Measurements from ENCODE around the gene NEDD4L.

NEDD4L gene

DNA sequence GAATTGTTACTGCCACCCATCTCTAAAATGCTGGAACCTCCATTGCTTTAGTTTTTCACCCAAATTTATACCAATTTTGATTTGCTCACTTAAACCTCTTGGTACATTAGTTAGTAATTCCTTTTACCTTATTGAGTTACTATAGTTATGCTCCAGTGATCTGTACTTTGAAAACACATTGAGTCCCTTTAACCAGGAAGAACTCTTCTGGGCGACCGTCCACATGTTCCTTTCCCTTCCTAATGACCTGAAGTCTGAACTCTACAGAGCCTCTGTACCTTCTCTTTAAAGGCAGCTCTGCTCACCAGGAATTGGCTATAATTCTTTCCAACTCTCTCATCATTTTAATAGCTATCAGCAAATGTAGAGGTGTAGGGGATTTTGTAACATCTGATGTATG, 290.0 kb downstream of the NEDD4L start:
- no peak for DNase-seq

DNA sequence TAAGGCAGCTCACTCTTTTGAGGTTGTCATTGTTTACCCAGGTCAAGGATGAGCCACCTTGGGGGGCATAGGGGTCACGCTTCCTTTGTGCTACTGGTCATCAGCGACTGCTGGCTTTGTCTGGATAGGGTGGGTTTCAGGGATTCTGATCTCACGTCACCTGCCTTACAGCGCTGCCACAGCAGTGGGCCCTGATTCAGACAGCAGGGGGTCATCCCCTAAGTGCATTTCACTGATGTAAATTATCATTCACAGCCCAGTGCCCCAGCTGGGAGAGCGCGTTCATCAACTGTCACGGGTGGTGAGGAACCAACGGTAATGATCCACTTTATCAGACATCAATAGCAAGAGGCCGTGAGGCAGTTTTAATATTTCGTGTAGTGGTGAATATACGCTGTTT, 291.2 kb downstream of the NEDD4L start:
- no peak for DNase-seq

DNA sequence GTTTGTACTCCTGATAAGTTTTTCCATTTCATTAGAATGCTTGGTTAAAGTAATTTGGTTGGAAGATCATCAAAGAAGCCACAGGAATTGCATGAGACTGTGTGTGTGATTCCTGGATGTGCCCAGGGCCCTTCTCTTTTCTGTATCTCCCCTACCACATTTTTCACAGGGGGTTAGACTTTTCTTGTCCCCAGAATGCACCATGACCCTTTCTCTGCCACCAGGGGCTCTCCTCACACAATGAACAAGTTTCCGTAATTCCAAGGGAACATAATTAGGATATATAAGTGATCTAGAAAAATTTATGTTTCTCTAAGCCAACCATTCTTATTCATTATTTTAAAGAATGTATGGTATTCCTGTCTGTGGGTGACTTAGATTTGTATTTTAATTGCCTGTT, 291.8 kb downstream of the NEDD4L start:
- DNase-seq: peak; percentile 41

DNA sequence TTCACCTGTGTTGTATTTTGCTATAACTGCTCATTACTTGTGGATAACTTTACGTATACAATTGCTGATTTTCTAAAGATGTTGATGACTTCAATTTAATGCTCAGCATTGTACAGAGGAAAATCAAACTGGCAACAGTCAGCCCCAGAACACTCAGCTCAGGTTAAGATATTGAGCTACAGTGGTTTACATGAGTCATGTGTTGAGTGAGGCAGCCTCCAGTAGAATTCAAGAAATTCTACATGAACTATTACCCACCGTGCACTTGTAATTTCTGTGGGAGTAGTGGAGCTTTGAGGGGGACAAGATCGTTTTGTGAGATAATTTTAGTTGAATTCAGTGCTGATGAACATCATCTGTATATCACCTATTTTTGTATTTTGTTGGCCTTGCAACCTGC, 292.6 kb downstream of the NEDD4L start:
- peak; percentile 46 for DNase-seq

DNA sequence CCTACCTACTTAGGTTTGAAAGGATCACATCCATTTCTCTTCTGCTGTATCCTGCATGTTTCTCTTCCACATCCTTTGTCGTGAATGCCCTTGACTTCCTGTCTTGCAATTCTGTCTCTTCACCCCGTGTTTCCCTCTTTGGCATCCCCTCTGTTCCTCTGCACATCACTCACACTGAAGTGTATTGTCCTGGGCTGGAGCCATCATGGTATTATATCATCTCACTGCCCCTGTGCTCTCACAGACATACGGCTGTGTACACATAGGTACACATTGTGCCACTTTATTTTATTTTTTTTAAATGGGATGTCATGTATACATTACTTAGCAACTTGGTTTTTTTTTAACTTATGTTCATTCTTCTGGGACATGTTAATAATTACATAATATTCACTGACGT, 293.3 kb downstream of the NEDD4L start:
- DNase-seq: no peak

DNA sequence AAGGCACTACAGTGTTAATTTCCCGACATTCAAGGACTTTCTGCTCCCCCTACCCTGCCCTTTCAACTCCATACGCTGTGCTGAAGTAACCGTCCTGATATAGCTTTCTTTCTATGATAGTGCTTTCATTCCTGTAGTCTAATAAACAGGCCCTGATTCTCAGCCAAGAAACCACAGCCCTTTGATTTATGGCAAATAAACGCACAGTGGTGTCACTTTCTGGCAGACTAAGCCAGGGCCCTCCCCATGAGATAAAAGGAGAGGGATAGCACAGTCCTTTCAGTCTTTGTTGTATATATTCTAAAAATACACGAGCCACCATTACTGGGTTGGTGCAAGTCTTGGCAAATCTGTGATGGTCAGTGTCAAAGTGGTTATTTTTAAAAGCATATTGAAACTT, 293.7 kb downstream of the NEDD4L start:
- peak; percentile 76 for DNase-seq

DNA sequence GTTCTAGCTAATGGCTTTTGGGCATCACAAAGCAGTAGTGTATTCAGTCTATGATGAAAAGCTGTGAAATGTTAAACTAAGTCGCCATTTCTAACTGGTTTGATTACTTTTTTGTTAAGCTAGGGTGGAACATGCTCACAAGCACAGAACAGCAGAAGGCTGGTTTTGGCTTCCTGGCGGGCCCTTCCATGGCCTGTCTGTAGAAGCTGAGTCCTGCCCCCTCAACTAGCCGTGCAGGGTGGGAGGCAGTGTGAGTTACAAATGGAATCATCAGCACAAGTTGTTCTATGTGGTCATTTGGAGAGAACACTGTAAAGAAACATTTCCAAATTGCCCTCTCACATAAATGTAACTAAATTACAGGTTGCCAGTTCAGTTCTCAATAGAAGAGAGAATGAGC, 294.1 kb downstream of the NEDD4L start:
- no peak for DNase-seq

DNA sequence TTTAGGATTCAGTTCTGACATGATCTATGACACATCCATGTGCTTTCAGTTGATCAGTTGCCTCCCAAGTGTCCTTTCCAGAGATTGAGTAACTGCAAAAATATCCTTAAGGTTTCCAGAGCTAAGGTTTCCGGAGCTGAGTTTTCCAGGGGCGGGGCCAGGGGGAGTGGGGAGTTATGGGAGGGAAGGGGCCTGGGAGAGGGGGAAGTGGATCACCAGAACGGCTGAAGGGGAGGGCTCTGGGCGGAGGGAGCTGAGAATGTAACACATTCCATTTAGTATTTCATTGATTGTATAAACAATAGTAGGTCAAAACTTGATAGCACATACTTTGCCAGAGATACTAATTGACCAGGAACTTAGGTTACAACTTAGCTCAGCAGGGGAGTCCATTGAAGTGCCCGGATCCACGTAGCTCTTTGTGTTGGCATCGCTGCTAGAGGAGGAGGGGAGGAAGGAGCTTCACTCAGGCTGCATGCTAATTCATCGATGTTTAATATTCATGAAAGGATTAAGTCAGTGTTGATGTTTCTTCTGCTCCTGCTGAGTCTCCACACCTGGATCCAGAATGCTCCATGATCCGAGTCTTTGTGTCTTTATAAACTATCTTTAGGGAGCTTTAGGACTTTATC, 295.1 kb downstream of the NEDD4L start:
- DNase-seq: peak; percentile 74

DNA sequence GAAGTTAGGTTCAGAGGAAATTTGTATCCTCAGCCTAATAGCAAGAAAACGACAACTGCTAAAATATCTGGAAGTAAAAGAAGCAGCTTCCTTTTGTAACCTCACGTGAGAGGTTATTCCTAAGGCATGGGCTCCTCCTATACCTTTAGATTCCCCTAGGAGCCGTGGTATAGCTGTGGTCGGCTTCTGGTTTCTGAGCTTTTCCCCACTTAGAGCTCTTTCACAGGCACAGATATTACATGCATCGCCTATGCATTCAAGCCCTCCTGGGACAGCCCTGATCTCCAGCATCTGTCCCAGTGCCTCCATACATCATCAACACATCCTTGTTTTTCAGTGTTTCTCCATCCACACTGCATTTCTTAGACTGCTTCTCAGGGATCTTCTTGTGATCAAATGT, 295.9 kb downstream of the NEDD4L start:
- DNase-seq: no peak

DNA sequence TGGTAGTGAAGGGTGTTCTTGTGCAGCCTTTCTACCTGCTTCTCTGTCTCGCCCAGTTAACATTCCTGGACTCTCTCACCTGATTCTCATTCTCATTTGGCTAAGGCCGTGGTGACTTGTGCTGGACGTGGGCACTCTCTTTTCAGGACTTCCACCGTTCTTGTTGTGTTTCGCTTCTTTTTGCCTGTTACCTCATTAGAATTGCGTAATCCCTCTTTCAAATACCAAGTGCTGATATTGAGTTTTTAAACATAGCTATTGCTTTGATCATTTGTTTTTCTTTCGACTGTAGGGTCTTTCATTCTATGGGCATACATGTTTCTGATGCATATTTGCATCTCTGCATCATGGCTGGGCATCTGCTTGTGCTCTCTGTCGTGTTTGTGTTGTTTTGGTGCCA, 297.9 kb downstream of the NEDD4L start:
- no peak for DNase-seq

DNA sequence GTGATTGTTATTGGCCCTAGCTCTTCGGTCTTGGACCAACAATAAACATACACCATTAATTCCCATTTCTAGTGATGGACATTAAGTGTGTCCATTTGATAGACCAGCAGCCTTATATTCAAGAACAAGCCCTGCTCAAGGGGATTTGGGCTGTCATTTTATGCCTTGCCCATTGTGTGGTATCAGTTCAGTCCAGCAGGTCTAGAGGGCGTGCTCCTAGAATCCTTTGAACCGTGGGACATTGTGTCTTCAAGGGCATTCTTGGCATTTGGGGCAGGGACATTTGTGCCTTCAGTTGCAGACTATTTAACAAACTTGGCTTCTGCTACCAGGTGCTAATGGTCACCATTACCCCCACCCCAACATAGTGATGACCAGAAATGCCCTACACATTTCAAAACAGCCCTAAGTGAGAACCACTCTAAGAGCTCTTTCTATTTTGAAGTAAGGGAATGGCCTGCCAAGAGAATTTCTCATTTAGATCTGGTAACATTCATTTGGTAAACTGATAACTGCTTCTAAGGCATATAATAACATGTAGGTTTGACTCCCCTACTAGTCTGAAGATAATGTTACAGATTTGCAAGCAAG, 300.1 kb downstream of the NEDD4L start:
- DNase-seq: no peak

DNA sequence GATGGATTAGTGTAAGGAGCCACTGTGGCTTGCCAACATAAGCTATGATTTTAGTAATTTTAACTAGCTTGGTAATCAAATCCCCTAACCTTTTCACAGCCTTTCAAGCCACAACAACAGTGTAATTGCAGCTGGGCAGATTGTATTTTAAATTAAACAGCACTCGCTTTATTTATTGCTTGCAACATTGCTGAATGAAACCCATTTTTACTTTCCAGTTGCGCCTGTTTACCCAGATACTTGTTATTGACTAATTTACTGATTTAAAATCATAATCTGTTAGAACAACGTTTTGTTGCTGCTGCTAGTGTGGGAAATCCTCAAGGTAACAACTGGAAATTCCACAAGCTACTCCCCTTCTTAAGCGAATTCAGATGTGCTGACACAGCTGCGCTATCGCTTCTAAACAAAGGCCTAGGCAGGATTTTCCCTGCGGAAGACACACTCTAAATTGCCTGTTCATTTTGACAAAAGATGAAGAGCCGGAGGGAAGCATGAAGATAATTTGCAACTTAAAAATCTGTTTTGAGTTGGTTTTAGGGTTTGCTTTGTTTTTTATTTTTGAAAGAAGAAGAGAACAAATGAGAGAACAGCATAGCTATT, 300.9 kb downstream of the NEDD4L start:
- no peak for DNase-seq

DNA sequence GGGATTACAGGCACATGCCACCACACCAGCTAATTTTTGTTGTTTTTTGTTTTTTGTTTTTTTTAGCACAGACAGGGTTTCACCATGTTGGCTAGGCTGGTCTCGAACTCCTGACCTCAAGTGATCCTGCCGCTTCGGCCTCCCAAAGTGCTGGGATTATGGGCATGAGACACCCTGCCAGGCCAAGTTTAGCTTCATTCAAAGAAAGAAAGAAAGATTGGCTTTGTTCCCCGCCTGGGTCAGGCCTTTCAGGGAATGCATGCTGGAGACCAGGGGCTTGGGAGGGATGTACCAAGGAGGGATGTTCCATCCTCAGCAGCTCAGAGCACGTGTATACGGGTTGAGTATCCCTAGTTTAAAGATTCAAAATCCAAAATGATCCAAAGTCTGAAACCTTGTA, 301.8 kb downstream of the NEDD4L start:
- no peak for DNase-seq

DNA sequence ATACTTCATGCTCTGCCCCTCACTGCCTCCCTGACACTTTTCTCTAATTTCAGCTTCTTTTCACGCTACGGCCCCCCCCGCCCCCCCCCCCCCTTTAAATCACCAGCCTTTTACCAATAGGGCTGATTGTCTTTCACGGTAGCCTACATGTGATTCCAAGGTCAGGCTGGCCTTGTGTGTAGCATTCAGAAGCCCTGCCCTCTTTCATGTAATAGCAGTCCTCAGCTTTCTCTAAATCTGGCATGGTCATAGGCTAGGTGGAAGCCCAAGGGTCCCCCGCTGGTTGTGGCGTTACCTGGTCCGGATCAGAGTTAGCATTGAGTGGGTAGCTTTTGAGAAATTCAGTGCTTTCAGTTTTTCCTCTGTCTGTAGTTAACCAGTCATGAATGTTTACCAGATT, 303.1 kb downstream of the NEDD4L start:
- DNase-seq: no peak

DNA sequence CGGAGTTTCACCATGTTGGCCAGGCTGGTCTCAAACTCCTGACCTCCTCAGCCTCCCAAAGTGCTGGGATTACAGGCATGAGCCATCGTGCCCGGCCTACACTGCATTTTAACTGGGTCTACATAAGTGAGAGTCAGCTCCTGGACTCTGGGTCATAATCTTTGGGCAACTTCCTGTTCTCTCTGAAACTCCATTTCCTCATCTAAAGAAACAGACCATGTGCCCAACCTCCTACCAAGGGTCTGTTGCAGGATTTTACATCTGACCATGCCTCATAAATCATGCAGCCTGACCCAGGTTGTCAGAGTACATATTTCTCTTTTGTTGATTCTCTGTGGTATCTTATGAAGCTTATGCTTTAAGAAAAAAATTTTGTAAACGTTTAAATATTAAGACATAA, 304.5 kb downstream of the NEDD4L start:
- no peak for DNase-seq

DNA sequence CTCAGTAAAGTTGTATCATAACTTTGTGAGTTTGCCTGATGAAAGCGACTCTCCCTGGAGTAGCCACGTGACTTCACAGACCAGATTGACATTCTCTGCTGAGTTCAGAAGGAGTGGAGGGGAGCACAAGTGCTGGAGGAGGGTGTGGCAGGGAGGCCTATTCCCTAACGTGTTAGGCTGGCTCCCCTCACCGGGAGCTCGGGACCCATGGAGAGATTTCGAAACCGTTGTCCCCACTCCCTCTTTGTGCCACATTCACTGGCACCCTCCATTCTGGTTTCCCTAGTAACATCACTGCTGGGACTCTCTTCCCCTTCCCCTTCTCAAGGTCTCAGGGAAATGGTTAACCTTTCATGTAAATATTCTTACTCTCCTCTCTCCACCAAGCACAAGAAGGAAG, 304.9 kb downstream of the NEDD4L start:
- no peak for DNase-seq

DNA sequence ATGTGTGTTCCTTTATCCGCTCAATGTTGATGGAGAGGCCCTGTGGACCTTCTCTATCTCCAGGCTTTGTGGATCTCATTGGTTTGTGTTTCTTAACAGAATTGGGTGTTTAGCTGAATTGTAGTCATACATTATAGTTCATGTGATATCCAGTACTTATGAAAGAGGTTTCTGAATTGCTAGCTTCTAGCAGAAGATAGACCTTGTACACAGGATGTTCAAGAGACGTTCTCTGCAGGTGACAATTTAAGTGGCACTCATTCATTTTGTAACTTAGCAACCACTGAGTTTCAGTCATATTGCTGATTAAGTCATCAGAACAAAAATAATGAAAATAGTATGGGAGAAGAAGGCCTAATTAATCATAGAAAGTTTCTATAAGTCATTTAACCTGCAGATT, 305.6 kb downstream of the NEDD4L start:
- DNase-seq: no peak

DNA sequence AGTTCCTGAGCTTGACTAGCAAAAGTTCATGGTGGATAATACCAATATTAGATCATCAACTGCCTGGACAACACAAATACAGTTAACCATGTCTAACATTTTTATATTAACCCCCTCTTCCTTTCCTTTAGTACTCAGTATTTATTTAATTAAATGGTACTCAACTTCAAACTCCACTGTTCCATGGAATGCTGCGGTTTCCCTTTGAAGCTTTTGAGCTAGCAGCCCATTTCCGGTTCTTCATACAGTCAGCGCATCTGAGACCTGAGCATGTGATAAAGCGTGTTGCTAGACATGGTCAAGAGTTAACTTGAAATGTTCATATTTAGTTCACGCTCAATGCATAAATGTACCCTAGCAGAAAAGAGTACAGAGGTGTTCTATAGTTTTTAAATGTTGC, 306.5 kb downstream of the NEDD4L start:
- peak; percentile 62 for DNase-seq

DNA sequence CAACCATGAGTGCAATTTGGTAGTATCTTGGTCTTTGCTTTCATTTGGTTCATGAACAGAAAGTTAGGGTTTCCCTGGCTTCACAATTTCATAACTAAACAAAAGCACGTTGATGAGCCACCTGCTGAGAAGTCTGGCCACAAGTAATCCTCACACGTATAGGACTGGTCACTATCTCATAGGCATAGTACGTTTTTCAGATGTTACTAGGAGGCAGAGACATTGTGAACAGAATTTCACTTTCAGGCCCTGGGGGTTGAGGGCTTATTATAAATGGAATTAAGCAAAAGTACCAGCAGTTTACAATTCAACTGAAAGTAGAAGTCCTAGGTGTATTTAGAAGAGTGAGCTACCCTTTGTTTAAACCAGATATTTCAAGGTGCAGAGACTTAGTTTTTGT, 307.8 kb downstream of the NEDD4L start:
- DNase-seq: no peak

DNA sequence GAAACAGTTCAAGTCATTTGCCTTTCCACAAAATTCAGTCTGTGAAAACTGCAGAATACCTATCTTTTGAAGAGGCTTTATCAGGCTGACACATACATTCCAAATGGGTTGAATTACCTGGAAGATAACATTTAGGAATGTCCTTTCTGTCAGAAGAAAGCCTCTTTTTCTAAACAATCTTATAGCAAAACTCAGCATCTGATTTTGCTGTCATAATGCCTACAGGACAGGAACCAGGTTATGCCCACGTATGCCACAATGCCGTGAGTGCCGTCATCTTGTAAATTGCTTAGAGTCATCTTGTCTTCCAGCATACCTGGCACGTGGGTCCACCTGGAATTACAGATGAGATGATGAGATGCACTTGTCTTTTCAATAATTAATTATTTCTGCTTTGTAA, 309.6 kb downstream of the NEDD4L start:
- DNase-seq: no peak

DNA sequence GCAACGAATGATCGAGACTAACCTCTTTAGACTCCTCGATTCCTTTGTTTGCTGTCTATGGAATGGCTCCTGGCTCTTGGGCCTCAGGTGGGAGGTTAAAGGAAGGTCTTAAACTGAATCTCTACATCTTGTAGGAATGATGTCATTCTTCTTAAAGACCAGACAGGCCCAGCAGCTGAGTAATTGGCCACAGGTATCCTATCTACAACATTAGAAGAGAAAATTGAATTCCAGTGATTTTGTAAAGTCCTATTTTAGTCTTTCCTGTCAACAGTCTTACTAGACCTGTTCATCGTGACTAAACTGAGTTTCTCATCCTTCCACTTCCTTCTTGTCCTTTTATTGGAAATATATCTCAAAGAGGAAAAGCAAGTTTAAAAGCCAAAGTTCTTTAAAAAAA, 310.0 kb downstream of the NEDD4L start:
- no peak for DNase-seq

DNA sequence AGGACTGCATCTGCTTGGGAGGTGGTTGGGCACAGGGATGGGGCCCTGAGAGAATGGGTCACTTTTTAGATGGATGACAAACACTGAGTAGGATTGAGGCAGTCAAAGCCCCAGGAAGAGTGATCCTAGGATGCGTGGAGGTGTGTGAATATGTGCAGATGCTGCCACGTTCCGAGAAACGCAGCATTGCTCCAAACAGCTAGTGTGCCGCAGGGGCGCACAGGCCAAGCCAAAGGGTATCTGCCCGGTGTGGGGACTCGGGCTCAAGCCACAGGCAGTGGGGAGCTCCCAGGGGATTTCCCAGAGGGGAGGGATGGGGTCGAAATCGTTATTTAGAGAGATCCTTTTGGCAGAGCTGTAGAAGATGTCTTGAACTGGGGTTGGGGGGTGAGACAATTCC, 310.8 kb downstream of the NEDD4L start:
- DNase-seq: no peak

DNA sequence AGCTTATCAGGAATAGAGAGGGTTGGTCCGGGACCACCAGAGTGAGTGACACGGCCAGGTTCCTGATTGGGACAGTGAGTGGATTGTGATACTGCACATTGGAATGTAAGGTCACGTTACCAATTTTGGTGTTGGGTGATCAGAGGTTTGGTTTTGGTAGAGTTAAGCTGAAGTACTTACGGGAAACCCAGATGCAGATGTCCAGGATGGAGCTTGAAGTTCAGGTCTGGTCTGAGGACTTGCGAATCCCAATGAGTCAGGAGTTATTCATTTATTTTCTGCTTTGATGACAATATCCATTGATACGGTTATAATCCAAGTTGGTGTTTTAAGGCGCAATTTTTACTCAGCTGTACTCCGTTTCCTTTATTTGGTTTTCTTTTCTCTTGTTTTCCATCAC, 311.2 kb downstream of the NEDD4L start:
- DNase-seq: no peak

DNA sequence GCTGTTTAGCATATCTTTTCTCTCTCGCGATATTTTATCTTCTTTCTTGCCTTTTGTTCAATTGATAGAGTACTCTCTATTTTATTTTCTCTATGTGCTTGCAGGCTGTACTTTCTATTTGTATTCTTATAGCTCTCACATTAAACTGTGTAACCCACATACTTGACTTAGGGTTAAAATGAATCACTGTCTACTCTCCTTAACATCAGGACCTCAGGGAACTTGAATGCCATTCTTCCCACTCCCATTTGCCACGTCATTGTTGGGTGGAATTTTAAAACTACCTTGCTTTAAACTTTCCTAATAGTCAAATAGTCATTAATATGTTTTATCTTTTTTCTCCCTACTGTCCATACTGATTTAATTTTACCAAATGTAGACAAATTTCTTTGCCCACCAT, 315.2 kb downstream of the NEDD4L start:
- DNase-seq: peak; percentile 11

DNA sequence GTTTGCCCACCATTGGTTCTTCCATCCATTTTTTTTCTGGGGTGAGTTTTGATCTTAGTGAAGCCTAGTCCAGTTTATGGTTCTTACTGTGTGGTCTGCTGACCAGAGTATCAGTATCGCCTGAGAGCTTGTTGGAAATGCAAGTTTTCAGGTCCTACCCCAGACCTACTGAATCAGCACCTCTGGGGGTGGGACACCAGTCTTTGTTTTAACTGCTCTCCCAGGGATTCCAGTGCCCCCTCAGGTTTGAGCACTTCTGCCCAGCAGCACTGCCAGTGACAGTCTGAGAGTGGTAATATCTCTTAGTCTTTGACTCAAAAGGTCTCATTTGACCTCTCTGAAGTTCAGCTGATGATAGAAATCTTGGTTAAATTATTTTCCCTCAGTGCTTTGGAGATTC, 315.6 kb downstream of the NEDD4L start:
- no peak for DNase-seq
